Measurements from ENCODE around the gene ANP32B.

The ANP32B gene

DNA sequence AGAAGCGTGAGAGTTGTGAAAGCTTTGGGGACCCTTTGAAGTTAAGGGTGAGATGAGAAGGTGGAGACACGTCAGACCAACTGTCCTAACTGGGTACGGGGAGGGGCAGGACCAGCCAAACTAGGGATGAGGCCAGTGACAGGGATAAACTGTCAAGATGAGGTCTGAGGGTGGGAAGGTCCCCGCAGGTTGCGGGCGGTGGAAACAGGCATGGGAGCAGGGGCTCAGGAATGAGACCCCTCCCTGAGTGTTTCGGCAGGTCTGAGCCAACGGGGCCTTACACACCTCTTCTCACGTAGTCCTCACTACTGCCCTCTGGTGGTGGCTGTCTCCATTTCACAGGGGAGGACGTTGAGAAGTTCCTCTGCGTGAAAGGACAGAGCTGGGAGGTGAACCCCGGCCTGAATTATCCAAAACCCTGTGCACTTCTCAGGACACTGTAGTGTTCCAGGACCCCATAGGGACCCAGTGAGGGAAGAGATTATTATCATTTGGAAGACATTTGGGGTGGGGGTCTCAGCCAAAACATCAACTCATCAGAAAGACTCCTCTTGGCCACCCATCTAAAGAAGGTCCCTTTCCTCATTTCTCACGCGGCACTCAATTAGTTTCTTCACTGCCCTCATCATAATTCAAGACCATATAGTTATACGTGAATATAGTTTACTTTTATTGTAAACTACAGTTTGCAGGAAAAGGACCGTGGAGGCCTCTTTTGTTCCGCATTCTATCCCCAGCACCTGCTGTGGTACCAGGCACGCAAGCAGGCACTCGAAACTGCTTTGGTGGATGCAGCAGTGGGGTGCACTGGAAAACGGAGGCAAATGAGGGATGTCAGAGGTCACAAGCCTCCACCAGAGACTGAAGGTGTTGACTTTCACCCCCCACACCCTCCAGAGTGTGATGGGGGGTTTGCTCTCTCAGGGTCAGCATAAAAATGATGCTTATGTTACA is 51.7 kb downstream of the ANP32B start:
- DNase-seq = peak; percentile 89

- no peak for DNase-seq
Observed at GRCh38 chr9:98037357-98037756, 54.2 kb downstream of the ANP32B start.

- no peak for DNase-seq
Observed at GRCh38 chr9:98038958-98039357, 55.8 kb downstream of the ANP32B start.

GRCh38 chr9:98039607-98040017 is 56.5 kb downstream of the ANP32B start:
- no peak for DNase-seq

- DNase-seq = no peak
Observed at GRCh38 chr9:98040212-98040611, 57.1 kb downstream of the ANP32B start.

DNA sequence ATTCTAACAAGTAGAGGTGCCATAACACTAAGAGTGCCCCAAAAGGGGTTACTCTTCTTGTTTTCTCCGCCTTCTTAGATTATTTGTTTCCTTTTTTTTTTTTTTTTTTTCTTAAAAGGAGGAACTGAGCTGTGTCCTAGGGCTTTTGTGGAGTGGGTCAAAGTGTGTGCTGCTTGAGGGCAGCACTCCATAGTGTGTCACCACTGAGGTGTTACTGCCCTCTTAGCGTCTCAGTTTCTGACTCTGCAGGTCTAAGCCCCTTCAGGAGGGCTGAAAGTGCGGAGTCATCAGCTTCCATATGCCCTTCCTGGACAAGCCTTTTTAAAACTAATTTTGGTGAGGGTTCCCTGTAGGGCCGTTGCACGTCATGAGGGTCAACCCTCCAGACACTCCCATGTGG is 60.8 kb downstream of the ANP32B start:
- no peak for DNase-seq

DNA sequence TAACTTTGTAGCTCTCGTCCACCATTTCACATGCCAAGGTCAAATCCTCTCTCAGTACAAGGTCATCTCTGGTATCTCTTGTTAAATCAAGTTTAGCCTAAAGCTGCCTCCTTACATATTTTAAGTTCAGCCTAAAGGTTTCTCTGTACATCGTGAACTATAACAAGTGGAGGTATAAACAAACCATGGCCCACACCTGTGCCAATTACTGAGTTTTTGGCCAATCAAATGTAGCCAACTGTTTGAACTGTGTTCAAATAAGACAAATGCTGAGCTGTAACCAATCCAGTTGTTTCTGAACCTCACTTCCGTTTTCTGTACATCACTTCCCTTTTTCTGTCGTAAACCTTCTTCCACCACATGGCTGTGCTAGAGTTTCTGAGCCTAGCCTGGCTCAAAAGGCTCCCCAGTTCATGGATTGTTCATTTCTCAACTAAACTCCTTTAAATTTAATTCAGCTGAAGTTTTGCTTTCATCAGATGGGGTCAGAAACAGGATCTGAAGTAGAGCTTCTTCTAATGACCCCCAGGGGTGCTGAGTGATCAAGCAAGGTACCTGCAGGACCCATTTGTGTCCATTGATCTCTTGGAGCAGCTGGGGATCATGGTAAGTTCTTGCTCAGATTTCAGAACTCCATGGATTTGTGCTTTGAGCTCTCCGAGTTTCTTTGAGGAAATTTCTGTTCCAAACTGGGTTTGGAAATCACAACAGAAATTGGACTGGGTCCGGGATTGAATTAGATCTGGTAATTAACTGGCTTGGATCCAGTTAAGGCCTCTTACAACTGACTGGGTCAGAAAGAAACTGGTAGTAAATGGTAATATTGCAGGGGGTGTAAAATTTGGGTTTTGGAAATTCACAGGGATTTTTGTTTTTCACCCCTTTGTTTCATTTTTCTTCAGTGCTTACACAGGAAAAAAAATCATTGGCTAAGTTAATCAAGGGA is 62.4 kb downstream of the ANP32B start:
- no peak for DNase-seq

DNA sequence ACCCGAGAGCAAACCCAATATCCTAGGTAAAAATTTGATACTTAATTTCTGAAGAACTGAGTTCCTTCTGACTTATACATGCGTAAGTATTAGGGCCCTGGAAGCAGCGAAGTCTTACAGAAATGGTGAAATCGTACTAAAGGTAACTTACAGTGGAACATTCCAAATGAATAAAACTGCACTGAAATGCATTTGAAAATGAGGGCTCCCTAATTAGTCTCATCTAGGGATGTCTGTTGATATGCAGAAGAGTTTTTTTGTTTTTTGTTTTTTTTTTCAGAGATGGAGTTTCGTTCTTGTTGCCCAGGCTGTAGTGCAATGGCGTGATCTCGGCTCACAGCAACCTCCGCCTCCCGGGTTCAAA is 63.0 kb downstream of the ANP32B start:
- no peak for DNase-seq

GRCh38 chr9:98047002-98047401 is 63.9 kb downstream of the ANP32B start:
- DNase-seq = no peak

DNA sequence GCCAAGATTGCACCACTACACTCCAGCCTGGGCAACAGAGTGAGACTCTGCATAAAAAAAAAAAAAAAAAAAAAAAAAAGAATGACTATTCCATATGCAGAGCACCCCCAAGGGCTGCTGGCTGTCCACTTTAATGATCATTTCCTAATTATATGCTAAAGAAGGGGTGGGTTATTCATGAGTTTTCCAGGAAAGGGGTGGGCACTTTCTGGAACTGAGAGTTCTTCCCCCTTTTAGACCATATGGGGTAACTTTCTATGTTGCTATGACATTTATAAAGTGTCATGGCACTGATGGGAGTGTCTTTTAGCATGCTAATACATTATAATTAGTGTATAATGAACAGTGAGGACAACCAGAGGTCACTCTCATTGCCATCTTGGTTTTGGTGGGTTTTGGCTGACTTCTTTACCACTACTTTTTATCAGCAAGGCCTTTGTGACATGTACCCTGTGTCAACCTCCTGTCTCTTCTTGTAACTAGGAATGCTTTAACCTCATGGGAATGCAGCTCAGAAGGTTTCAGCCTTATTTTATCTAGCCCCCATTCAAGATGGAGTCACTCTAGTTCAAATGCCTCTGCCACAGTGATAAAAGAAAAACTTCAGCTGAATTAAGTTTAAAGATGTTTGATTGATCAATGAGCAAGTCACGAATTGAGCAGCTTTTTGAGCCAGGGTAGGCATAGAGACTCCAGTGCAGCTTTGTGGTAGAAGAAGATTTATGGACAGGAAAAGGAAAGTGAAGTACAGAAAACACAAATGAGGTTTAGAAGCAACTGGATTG is 66.3 kb downstream of the ANP32B start:
- no peak for DNase-seq

- no peak for DNase-seq
Observed at GRCh38 chr9:98050351-98050750, 67.2 kb downstream of the ANP32B start.

DNA sequence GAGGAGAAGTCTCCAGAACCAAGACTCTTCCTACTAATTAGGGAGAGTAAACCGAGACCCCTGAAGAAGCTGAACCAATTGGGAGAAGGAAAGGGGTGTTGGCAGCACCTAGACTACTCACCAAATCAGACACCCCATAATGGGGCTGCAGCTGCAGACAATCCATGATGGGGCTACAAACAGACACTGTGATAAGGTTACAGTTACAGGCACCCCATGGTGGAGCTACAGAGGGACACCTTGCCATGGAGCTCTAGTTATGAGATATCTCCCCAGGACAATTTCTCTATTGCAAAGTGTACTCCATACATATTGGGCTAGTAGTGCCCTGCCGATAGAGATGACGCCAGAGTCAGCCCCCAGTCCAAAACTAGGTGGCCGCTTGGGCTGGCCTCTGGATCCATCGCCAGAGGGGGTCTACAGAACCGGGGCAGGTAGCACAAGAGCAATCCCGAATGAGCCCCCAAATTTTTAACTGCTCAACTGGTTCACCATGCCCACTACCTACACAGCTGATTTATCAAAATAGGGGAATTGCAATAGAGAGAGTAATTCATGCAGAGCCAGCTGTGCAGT is 71.3 kb downstream of the ANP32B start:
- no peak for DNase-seq

GRCh38 chr9:98056269-98057137 is 73.4 kb downstream of the ANP32B start, which contains the start of gene NANS:
Gene NANS (plus strand): TSS chr9:98056732. CDS start chr9:98056809, 77 bp downstream.
- peak; percentile 91 for DNase-seq

DNA sequence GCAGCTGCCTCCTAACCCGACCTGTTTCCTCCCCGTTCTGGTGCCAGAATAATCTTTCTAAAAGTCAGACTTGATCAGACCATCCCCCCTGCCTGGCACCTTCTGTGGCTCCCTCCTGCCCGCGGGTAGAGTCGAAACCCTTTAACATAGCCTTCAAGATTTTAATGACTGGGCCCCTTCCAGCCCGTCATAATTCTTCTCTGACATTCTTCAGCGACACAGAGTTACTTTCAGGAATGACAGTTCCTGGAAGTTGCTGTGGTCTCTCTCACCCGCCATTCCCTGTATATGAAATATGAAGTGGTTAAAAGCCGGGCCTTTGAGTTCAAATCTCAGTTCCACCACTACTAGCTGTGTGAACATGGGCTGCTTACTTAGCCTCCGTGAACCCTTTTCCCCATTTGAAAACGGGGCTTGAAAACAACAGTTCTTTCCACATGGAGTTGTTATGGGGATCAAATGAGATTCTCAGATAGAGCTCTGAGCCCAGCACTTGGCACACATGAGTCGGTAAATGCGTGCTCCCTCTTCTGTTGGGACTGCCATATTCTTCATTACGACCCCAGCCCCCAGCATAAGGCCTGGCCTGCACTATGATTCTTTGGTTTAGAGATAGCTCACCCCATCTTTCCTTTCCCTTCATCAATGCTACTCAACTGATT is 74.1 kb downstream of the ANP32B start:
- no peak for DNase-seq

DNA sequence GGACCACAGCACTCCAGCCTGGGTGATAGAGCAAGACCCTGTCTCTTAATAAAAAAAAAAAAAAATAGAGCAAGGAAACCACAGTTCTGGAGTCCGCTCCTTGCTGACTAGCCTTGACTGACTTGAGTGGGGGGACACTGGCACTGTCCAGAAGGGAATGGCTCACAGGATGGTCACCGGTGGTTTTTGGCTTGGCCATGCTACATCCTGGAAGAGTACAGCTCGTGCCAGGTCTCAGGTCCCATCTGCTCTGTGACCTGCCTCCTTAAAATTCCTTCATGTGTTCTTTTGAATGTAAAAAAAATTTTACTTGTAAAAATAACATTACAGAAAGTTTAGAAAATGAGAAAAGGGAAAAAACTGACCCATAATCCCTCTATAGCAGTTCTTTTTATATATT is 79.0 kb downstream of the ANP32B start:
- DNase-seq = no peak

DNA sequence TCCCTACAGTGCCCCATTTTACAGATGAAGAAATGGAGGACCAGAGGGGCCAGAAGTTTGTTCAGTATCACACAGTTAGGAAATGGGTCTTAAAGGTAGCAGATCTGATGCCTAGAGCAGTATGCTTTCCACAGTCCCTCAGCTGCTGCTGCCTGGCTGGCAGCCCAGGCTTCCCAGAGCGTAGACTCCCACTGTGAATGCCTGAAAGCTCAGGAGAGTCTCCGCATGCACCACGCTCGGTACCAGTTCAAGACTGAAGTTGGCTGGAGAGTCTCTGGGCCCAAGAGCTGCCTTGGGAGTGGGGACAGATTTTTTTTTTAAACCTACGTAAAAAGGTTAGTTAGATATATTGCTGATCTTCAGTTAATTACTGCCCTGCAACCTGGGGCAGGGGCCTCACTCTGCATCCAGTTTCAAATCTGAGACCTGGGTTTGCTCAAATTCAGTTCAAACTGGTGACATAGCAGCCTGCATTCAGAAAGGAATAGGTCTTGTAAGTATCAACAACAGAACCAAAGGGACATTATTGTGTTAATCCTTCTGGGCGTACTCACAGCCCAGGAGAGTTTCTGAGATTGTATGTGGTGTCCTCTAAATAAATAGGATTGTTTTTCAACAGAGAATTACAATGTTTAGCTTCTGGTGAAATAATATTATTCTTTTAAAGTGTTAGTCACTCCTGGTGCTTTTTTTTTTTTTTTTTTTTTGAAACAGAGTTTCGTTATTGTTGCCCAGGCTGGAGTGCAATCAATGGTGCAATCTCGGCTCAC is 81.7 kb downstream of the ANP32B start:
- DNase-seq = no peak

Data from stimulated activated CD4-positive, alpha-beta T cell treated with anti-CD3 and anti-CD28 coated beads, Interleukin-4, amount 100 ng/mL, for 1 hour (primary cell).